Astrocyte (in vitro differentiated cells and primary cell): ENCODE data around the gene GAB2.

Source experiments
- CTCF ChIP-seq: IDR thresholded peaks from 2 replicates; pipeline ENCODE4 v1.5.1; 2011; ENCODE audit warnings: low read depth, mild to moderate bottlenecking, inconsistent platforms, low read length, moderate library complexity; ENCODE audit not compliant: insufficient read depth
- EZH2 ChIP-seq: IDR thresholded peaks from 2 replicates; pipeline ENCODE4 v1.6.1; 2012; ENCODE audit warnings: mild to moderate bottlenecking, low read length, inconsistent platforms; ENCODE audit not compliant: insufficient read depth

GRCh38 chr11:78223320-78223954 lies 194.2 kb downstream of the GAB2 start:
- no peak for TF ChIP-seq CTCF
- TF ChIP-seq EZH2: no peak
